ENCODE data around the gene NEK4. TPM values are rescaled to one million over a fixed set of nuclear protein-coding genes. Genes with fewer than 3 reads are reported as not detected.

Gene NEK4
- total and polyA plus RNA-seq, 12 donors: 4.9 to 43.9 (median 27.4) TPM

DNA sequence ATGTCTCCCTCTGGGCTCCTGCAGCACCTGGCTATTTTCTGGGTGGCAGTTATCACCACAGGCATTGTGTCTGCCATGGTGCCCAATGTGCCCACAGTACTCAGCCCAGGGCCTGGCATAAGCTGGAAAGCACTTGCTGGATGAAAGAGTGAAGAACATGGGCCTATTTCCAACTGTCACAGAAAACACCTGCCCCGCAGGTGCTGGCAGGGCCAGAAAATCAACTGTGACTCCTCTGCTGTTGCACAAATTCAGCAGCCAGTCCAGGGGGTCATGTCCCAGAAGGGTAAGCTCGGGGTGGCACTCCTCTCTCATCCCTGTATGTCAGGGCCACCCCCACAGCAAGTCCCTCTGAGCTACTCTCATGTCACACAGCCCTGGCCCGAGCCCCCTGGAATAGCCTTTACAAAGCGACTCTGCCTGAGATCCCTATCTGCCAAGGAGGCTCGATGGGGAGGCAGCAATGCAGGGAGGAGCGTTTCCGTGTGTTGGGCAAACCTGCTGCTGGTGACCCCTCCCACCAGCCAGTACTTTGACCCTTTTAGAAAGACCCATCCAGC lies 40.8 kb upstream of the NEK4 start:
- intact Hi-C loops (cut with DNase I): no loop called here

DNA sequence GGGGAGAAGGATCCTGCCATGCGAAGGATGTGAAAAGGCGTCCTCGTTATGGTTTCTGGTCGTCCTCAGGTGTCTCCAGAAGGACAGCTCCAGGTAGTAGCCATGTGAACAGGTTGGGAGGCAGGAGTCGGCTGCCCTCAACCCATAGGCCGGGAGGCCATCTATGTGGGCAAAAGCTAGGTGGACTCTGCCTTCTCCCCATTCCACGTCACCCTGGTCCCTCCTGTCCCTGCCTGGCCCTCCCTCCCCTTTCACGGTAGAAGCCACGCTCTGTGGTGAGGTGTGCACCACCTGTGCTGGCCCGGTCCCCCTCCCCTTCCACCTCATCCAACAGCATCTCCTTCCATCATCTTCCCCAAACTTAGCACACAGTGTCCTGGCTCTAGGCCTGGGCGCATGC lies 40.2 kb upstream of the NEK4 start:
- 81 to 88% (median 86%) methylated on average over 11 of the region's 11 CpGs for WGBS, 4 donors
- Histone ChIP-seq H3K27me3 (no peaks in the 10 kb centered on the region), H3K36me3 (replicated peaks in 1 of 2) (no peaks in the 10 kb centered on the region), H3K27ac (no peak overlapping the region), H3K4me1 (replicated peaks in 1 of 2) (no peaks in the 10 kb centered on the region), H3K9me3 (replicated peaks in 1 of 3) (no peaks in the 10 kb centered on the region), H3K4me3 (no peak overlapping the region)
- no peak for DNase-seq
- intact Hi-C loops (cut with DNase I): no loop called here
- TF ChIP-seq CTCF (IDR thresholded peaks at IDR 0.05): no peak
- no peak for TF ChIP-seq POLR2A (IDR thresholded peaks at IDR 0.05)

More for the DNA sequence above, 40.8 kb upstream of the NEK4 start:
- 81 to 89% (median 86%) methylated on average over 7 of the region's 7 CpGs for WGBS, 4 donors
- no peak for DNase-seq
- Histone ChIP-seq H3K27me3 (no peaks in the 10 kb centered on the region), H3K36me3 (replicated peaks in 1 of 2) (no peaks in the 10 kb centered on the region), H3K9me3 (replicated peaks in 1 of 3) (no peaks in the 10 kb centered on the region), H3K4me1 (replicated peaks in 1 of 2) (no peaks in the 10 kb centered on the region), H3K4me3 (no peak overlapping the region), H3K27ac (no peak overlapping the region)
- no peak for TF ChIP-seq POLR2A (IDR thresholded peaks at IDR 0.05)

DNA sequence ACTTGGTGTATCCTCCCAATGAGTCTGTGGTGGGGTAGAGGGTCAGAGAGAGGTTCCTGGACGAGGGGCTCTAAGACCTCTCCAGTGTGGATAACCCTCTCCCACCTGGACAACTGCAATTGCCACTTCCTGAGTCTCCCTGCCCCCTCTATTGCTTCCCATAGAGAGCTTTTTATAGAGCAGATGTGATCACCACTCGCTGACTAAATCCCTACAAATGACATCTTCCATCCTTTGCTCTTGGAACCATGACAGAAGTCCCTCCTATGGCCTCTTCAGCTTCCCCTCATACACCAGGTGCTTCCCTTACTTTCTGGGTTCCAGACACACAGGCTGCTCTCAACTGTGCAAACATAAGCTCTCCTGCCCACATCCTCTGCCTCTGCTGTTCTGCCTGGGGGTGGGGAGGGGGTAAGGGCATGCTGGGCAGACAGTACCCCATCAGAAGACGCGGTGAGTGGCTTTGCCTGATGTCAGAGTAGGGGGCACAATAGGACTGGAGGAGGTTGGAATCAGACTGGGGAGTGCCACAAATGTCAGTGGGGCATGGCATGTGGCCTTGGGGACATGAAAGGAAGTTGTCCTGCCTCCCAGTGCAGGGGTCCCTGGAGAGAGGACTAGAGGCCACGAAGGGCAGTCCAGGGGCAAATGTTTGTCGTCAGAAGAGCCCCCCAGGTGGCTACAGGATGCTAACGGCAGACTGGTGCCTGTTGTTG lies 39.1 kb upstream of the NEK4 start:
- H3K27me3 ChIP-seq: no peaks in the 10 kb centered on the region
- WGBS, 4 donors: 51 to 60% (median 55%) methylated on average over 6 to 7 of the region's 7 CpGs
- TF ChIP-seq CTCF (IDR thresholded peaks at IDR 0.05) (no peak), POLR2A (IDR thresholded peaks at IDR 0.05) (no peak)
- DNase-seq: no peak
- H3K27ac ChIP-seq: no peak overlapping the region
- no peaks in the 10 kb centered on the region for H3K4me1 ChIP-seq (replicated peaks in 1 of 2)
- intact Hi-C loops (cut with DNase I): no loop called here
- no peaks in the 10 kb centered on the region for H3K36me3 ChIP-seq (replicated peaks in 1 of 2)
- H3K9me3 ChIP-seq (replicated peaks in 1 of 3): no peaks in the 10 kb centered on the region
- H3K4me3 ChIP-seq: no peak overlapping the region

DNA sequence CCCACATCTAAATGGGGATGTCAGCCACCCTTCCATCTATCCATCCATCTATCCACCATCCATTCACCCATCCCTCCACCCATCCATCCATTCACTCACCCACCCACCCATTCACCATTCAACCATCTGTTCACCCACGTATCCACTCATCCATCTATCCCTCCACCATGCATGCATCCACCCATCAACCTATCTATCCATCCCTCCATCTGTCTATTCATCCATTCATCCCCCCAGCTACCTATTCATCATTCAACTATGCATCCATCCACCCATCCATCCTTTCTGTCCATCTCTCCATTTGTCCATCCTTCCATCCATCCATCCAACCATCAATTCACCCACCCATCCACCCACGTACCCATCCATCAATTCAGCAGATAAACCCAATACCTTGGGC lies 38.4 kb upstream of the NEK4 start:
- intact Hi-C loops (cut with DNase I): no loop called here
- Histone ChIP-seq H3K9me3 (replicated peaks in 1 of 3) (no peaks in the 10 kb centered on the region), H3K4me1 (replicated peaks in 1 of 2) (no peaks in the 10 kb centered on the region), H3K27me3 (no peaks in the 10 kb centered on the region), H3K4me3 (no peak overlapping the region), H3K36me3 (replicated peaks in 1 of 2) (no peaks in the 10 kb centered on the region), H3K27ac (no peak overlapping the region)
- TF ChIP-seq POLR2A (IDR thresholded peaks at IDR 0.05): no peak
- TF ChIP-seq CTCF (IDR thresholded peaks at IDR 0.05): no peak
- no peak for DNase-seq
- WGBS, 4 donors: 71 to 90% (median 76%) methylated on average over 2 of the region's 2 CpGs

Data from adrenal gland (tissue), 12 donors.